GM18951 (cell line): ENCODE data around the gene COL6A6.

Source experiments
- POLR2A ChIP-seq: IDR thresholded peaks from 4 replicates; pipeline ENCODE4 v1.6.1; 2011; ENCODE audit warnings: mild to moderate bottlenecking; ENCODE audit not compliant: insufficient read length, insufficient read depth; ENCODE audit errors: extremely low read depth
- in situ Hi-C: fragments of 300-500 bp; cut with MboI; formaldehyde crosslinking; loops from one replicate; pipeline ENCODE4 v1.12.0; 2022; ENCODE audit warnings: low sequenced_read_pairs, mixed read lengths, inconsistent platforms; ENCODE audit not compliant: unreplicated experiment

COL6A6 gene

GRCh38 chr3:130548356-130548755 is 31.4 kb downstream of the COL6A6 start:
- no peak for TF ChIP-seq POLR2A
- in situ Hi-C loops, result loop anchor here (25.0 kb wide), 1 partner anchor 411 kb away; no protein-coding TSS in a partner anchor

DNA sequence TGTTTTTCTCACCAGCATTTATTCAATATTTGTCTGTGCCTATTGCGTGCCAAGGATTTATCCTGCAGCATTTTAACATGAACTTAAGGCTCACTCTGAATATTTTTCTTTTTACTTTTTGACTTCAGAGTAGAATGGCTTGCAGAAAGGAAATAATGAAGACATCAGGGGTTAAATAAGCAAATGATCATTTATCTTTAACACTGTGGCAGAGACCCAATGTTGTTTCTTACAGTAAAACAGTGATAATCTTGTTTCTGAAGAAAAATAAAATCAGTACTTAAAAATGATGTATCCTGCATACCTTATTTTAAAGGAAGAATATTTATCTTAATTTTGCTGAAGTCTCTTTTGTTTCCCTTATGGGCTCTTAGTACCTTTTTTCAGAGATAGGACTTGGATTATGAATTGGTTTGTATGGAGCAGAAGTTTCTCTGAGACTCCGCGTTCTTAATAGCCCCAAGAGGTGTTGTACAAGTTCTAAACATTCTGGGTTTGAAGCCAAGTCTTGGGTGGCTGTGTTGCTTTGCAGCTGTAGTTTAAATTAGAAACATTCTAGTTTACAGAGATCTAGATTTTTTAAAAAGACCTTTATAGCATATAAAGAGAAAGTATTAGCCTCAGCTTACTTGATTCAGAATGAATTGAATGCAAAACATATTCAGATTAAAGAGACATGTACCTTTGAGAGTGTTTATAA is 40.5 kb downstream of the COL6A6 start:
- TF ChIP-seq POLR2A, result no peak
- in situ Hi-C loops, result no loop called here

GRCh38 chr3:130558366-130558765 is 41.4 kb downstream of the COL6A6 start:
- in situ Hi-C loops, result no loop called here
- TF ChIP-seq POLR2A, result no peak

GRCh38 chr3:130565224-130565623 is 48.2 kb downstream of the COL6A6 start:
- no peak for TF ChIP-seq POLR2A
- in situ Hi-C loops, result no loop called here
